ENCODE results near the gene HSPA1A. TPM values are rescaled to one million over a fixed set of nuclear protein-coding genes. Genes with fewer than 3 reads are reported as not detected.

The HSPA1A gene
- total RNA-seq, 1 experiment from 2014 or later: 51.2 TPM

GRCh38 chr6:31775633-31776484 lies 39.5 kb upstream of the HSPA1A start:
- no peak overlapping the region for H3K27ac ChIP-seq (ENCODE audit: insufficient read length, low read depth, low read length)

More at GRCh38 chr6:31775633-31776484, 39.5 kb upstream of the HSPA1A start:
- DNase-seq: no peak
- no peaks in the 10 kb centered on the region for H3K9me3 Mint-ChIP-seq
- no peak overlapping the region for H3K23ac ChIP-seq (ENCODE audit: insufficient read length, low read depth, low read length)
- no peaks in the 10 kb centered on the region for H3K23me2 ChIP-seq (ENCODE audit: insufficient read length, low read depth, low read length, poor library complexity, severe bottlenecking)
- no peak overlapping the region for H2AK5ac ChIP-seq (ENCODE audit: insufficient read length, low read length)
- peak overlapping the region in 2 of 3 experiments; percentile 61 to 73; a peak in 1 of 7 replicates for H3K27ac Mint-ChIP-seq
- no peak overlapping the region for H2BK120ac ChIP-seq (ENCODE audit: low read depth, low read length, poor library complexity, severe bottlenecking)
- no peaks in the 10 kb centered on the region for H3K9me3 ChIP-seq (ENCODE audit: control insufficient read depth, low read depth, low read length)
- H3K14ac ChIP-seq (ENCODE audit: insufficient read depth, low read length): no peak overlapping the region
- H3K4ac ChIP-seq (ENCODE audit: low read depth, low read length): no peak overlapping the region
- H4K8ac ChIP-seq (replicated peaks; ENCODE audit: insufficient read length, low read depth, low read length): no peak overlapping the region
- H2BK15ac ChIP-seq (ENCODE audit: low read depth, low read length): no peak overlapping the region
- no peaks in the 10 kb centered on the region for H3K27me3 ChIP-seq (ENCODE audit: insufficient read depth, low read length)
- peaks cover 18 to 33% (median 19%) of the 10 kb centered on the region in 3 experiments; a peak in 6 of 7 replicates for H3K36me3 Mint-ChIP-seq (ENCODE audit: insufficient read depth in 1 of 3, low read depth in 3 of 3)
- H2BK12ac ChIP-seq (ENCODE audit: insufficient read length, low read depth, low read length): no peak overlapping the region
- H2BK5ac ChIP-seq (ENCODE audit: insufficient read length, low read length): no peak overlapping the region
- H2AFZ ChIP-seq (ENCODE audit: low read length): no peak overlapping the region
- H3K27me3 Mint-ChIP-seq (ENCODE audit: low read depth): no peaks in the 10 kb centered on the region
- H3K56ac ChIP-seq (ENCODE audit: insufficient read length, low read depth, low read length): no peak overlapping the region
- H3K79me1 ChIP-seq (ENCODE audit: insufficient read depth, low read depth, low read length, poor library complexity, severe bottlenecking): no peaks in the 10 kb centered on the region
- H3K4me2 ChIP-seq (ENCODE audit: insufficient read depth, insufficient read length, low read length): no peak overlapping the region
- no peak overlapping the region for H3K18ac ChIP-seq (ENCODE audit: insufficient read length, low read depth, low read length)
- no CpG with 5 or more reads among the region's 32 CpGs for WGBS (ENCODE audit: extremely low coverage, insufficient read length, low lambda C conversion rate)
- no peaks in the 10 kb centered on the region for H3K4me1 ChIP-seq (ENCODE audit: insufficient read depth, low read length)
- H3K9ac ChIP-seq (ENCODE audit: extremely low read depth, insufficient read length, low read length): no peak overlapping the region
- no peak overlapping the region for H3T11ph ChIP-seq (ENCODE audit: low read length)
- H4K91ac ChIP-seq (ENCODE audit: insufficient read length, low read depth, low read length): no peak overlapping the region
- H3K79me2 ChIP-seq (ENCODE audit: insufficient read depth, low read length): no peaks in the 10 kb centered on the region
- H4K20me1 ChIP-seq (ENCODE audit: control insufficient read depth, insufficient read depth, insufficient read length): no peaks in the 10 kb centered on the region
- H2BK20ac ChIP-seq (ENCODE audit: low read depth, low read length, poor library complexity, severe bottlenecking): no peak overlapping the region
- H3K4me1 Mint-ChIP-seq: peaks cover 5 to 10% of the 10 kb centered on the region in 2 experiments; a peak in 3 of 4 replicates
- H4K5ac ChIP-seq (ENCODE audit: insufficient read length, low read depth, low read length): no peak overlapping the region
- no peak overlapping the region for H3K4me3 Mint-ChIP-seq
- no peak for TF ChIP-seq CTCF (conservative IDR thresholded peaks at IDR 0.05)
